Measurements from ENCODE around the gene GNG12.

GRCh38 chr1:67793562-67793961, 39.7 kb downstream of the GNG12 start:
- TF ChIP-seq CTCF (conservative IDR thresholded peaks at IDR 0.05; ENCODE audit: low read length) (no peak), EZH2phosphoT487 (IDR thresholded peaks at IDR 0.05; ENCODE audit: borderline replicate concordance) (no peak)
